ENCODE results near the gene RRAGD. TPM values are rescaled to one million over a fixed set of nuclear protein-coding genes. Genes with fewer than 3 reads are reported as not detected.
"Not testable (repeated sequence)": the region's sequence is repeated elsewhere in the genome, so short reads cannot be mapped to it uniquely, and the experiment has no call there.

The RRAGD gene
- total and polyA plus RNA-seq, 2 donors from 2014 or later: 31.5 to 51.6 TPM

DNA sequence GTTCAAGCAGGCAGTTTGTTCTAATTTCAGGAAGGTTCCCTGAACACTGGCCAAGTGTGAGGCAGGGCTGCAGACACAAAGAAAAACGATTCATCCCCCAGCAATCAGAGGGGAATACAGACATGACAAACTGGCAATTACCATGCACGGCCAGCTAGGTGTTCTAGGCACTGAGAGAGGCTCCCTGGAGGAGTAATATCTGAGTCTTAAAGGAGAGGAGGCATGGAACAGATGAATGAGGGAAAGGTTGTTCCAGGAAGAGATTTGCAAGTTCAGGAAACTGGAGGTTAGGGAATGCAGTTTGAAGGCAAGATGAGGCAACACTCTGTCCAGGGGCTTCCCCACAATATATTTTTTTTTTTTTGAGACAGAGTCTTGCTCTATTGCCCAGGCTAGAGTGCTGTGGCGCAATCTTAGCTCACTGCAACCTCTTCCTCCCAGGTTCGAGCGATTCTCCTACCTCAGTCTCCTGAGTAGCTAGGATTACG is 11.1 kb downstream of the RRAGD start:
- H3K4me1 ChIP-seq (ENCODE audit: control insufficient read depth in 2 of 3, insufficient read depth in 2 of 3, low read depth in 1 of 3, low read length in 3 of 3): peaks cover 0 to 10% (median 7%) of the 10 kb centered on the region in 3 donors
- intact Hi-C loops (cut with DNase I): no loop called here
- DNase-seq (no peak), FAIRE-seq (no peak)
- no peak overlapping the region for H3K27ac ChIP-seq (ENCODE audit: low read depth in 2 of 2, low read length in 2 of 2)
- no peaks in the 10 kb centered on the region for H3K27me3 ChIP-seq (ENCODE audit: control insufficient read depth, insufficient read depth, low read length)
- no peak overlapping the region for H3K9ac ChIP-seq (ENCODE audit: low read length in 3 of 3)
- H3K9me3 ChIP-seq (ENCODE audit: control insufficient read depth in 2 of 3, insufficient read depth in 1 of 3, low read length in 3 of 3): no peaks in the 10 kb centered on the region
- H3K4me3 ChIP-seq (ENCODE audit: low read length in 3 of 3): no peak overlapping the region
- no peaks in the 10 kb centered on the region for H3K36me3 ChIP-seq (ENCODE audit: control insufficient read depth in 2 of 3, insufficient read depth in 3 of 3, low read length in 3 of 3)
- TF ChIP-seq, protein P1, sequence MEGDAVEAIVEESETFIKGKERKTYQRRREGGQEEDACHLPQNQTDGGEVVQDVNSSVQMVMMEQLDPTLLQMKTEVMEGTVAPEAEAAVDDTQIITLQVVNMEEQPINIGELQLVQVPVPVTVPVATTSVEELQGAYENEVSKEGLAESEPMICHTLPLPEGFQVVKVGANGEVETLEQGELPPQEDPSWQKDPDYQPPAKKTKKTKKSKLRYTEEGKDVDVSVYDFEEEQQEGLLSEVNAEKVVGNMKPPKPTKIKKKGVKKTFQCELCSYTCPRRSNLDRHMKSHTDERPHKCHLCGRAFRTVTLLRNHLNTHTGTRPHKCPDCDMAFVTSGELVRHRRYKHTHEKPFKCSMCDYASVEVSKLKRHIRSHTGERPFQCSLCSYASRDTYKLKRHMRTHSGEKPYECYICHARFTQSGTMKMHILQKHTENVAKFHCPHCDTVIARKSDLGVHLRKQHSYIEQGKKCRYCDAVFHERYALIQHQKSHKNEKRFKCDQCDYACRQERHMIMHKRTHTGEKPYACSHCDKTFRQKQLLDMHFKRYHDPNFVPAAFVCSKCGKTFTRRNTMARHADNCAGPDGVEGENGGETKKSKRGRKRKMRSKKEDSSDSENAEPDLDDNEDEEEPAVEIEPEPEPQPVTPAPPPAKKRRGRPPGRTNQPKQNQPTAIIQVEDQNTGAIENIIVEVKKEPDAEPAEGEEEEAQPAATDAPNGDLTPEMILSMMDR (IDR thresholded peaks at IDR 0.05; ENCODE audit: borderline replicate concordance, extremely low read depth, insufficient read depth): no peak

DNA sequence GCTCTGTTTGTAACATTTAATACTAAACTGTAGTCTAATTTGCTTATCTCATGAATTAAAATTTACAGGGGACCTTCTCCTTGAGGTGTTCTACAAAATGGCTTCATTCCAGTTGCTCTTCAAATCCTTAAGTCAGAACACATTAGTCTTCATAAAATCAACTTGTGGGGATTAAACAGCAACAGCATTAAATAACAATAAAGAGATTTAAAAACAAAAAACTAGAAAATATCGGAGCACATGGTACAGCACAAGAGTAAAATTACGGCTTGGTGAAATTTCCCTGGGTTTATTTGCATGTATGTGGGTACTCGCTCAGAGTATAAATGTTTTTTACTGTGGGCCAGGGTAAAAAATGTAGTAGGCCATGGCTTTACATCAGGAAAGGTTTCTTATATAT is 12.0 kb downstream of the RRAGD start:
- Histone ChIP-seq H3K9me3 (ENCODE audit: control insufficient read depth in 2 of 3, insufficient read depth in 1 of 3, low read length in 3 of 3) (no peaks in the 10 kb centered on the region), H3K36me3 (ENCODE audit: control insufficient read depth in 2 of 3, insufficient read depth in 3 of 3, low read length in 3 of 3) (no peaks in the 10 kb centered on the region), H3K4me3 (ENCODE audit: low read length in 3 of 3) (no peak overlapping the region), H3K27me3 (ENCODE audit: control insufficient read depth, insufficient read depth, low read length) (no peaks in the 10 kb centered on the region), H3K4me1 (ENCODE audit: control insufficient read depth in 2 of 3, insufficient read depth in 2 of 3, low read depth in 1 of 3, low read length in 3 of 3) (peaks cover 0 to 10% (median 6%) of the 10 kb centered on the region in 3 donors), H3K9ac (ENCODE audit: low read length in 3 of 3) (no peak overlapping the region), H3K27ac (ENCODE audit: low read depth in 2 of 2, low read length in 2 of 2) (peak overlapping the region in 1 of 2 donors; percentile 53)
- DNase-seq (no peak), FAIRE-seq (no peak)
- intact Hi-C loops (cut with DNase I): no loop called here
- TF ChIP-seq, protein P1 (IDR thresholded peaks at IDR 0.05; ENCODE audit: borderline replicate concordance, extremely low read depth, insufficient read depth): no peak

DNA sequence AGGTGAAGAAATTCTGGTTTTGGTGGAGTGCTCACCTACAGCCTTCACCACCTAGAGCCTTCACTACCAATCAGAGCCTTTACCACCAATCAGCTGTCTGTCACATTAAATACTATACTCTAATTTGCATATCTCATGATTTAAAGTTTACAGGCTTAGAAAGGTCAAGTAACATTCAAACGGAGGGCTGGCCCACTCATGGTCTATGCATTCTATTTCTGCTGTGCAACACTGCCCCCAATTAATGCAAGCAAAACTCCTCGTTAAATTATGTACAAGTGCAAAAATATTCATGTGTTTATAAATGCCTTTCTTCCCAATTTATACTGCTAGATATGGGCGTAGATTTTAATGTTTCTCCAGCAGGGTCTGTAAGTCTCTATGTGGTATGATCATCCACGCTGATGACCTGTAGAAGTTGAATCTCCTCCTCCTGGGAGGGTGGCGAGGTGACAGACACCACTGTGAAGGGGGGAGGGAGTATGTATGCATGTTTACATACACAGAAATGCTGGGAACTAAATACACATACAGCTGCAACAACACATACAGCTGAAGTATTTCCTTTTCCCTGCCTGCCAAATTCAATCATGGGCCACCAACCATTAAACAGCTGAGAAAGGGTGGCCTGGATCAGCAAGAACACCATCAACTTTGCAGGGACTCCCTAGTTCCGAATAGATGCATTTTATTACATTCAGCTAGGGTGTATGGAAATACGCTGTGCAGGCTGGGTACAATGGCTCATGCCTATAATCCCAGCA is 13.1 kb downstream of the RRAGD start:
- H3K4me3 ChIP-seq (ENCODE audit: low read length in 3 of 3): no peak overlapping the region
- peaks cover 0 to 6% (median 4%) of the 10 kb centered on the region in 3 donors for H3K4me1 ChIP-seq (ENCODE audit: control insufficient read depth in 2 of 3, insufficient read depth in 2 of 3, low read depth in 1 of 3, low read length in 3 of 3)
- H3K36me3 ChIP-seq (ENCODE audit: control insufficient read depth in 2 of 3, insufficient read depth in 3 of 3, low read length in 3 of 3): no peaks in the 10 kb centered on the region
- TF ChIP-seq, protein P1 (IDR thresholded peaks at IDR 0.05; ENCODE audit: borderline replicate concordance, extremely low read depth, insufficient read depth): no peak
- H3K27ac ChIP-seq (ENCODE audit: low read depth in 2 of 2, low read length in 2 of 2): no peak overlapping the region
- H3K9ac ChIP-seq (ENCODE audit: low read length in 3 of 3): no peak overlapping the region
- intact Hi-C loops (cut with DNase I): no loop called here
- DNase-seq (peak in 2 of 5 donors; percentile 16 to 36), FAIRE-seq (no peak)
- H3K27me3 ChIP-seq (ENCODE audit: control insufficient read depth, insufficient read depth, low read length): no peaks in the 10 kb centered on the region
- no peaks in the 10 kb centered on the region for H3K9me3 ChIP-seq (ENCODE audit: control insufficient read depth in 2 of 3, insufficient read depth in 1 of 3, low read length in 3 of 3)

- H3K27me3 ChIP-seq (ENCODE audit: control insufficient read depth, insufficient read depth, low read length); intact Hi-C loops (cut with DNase I); H3K4me3 ChIP-seq (ENCODE audit: low read length in 3 of 3); DNase-seq; H3K27ac ChIP-seq (ENCODE audit: low read depth in 2 of 2, low read length in 2 of 2); H3K9ac ChIP-seq (ENCODE audit: low read length in 3 of 3); H3K9me3 ChIP-seq (ENCODE audit: control insufficient read depth in 2 of 3, insufficient read depth in 1 of 3, low read length in 3 of 3); H3K4me1 ChIP-seq (ENCODE audit: control insufficient read depth in 2 of 3, insufficient read depth in 2 of 3, low read depth in 1 of 3, low read length in 3 of 3); FAIRE-seq; H3K36me3 ChIP-seq (ENCODE audit: control insufficient read depth in 2 of 3, insufficient read depth in 3 of 3, low read length in 3 of 3): not testable (repeated sequence)
Observed at GRCh38 chr6:89397884-89398283, 14.2 kb downstream of the RRAGD start.

Measured in kidney (tissue), 14 donors.